ENCODE data around the gene RCL1. TPM values are rescaled to one million over a fixed set of nuclear protein-coding genes. Genes with fewer than 3 reads are reported as not detected.

RCL1 gene
- total RNA-seq, 2 experiments from 2014 or later = 11.5 to 12.3 TPM

GRCh38 chr9:4801156-4801555, 8.4 kb downstream of the RCL1 start:
- ChIA-PET CTCF (interaction anchor here (0.6 kb wide), 1 partner anchor 679 kb away, joined by 3 read pairs; no protein-coding TSS in a partner anchor), POLR2A (no interaction called here)
- Mint-ChIP-seq H3K27me3 (no peaks in the 10 kb centered on the region), H3K4me1 (peaks cover 15% of the 10 kb centered on the region), H3K36me3 (ENCODE audit: low read depth) (peaks cover 30% of the 10 kb centered on the region), H3K9me3 (peaks cover 13% of the 10 kb centered on the region), H3K27ac (no peak overlapping the region), H3K4me3 (no peak overlapping the region)
- DNase-seq = no peak

- DNase-seq = no peak
- H3K4me1 Mint-ChIP-seq = peaks cover 10% of the 10 kb centered on the region
- H3K27ac Mint-ChIP-seq = no peak overlapping the region
- no peaks in the 10 kb centered on the region for H3K27me3 Mint-ChIP-seq
- no peak overlapping the region for H3K4me3 Mint-ChIP-seq
- POLR2A ChIA-PET = interaction anchor here (0.8 kb wide), 1 partner anchor 10 kb away, joined by 5 read pairs; no protein-coding TSS in a partner anchor
- CTCF ChIA-PET = no interaction called here
- H3K9me3 Mint-ChIP-seq = peaks cover 34% of the 10 kb centered on the region
- H3K36me3 Mint-ChIP-seq (ENCODE audit: low read depth) = peaks cover 50% of the 10 kb centered on the region
Measured at GRCh38 chr9:4803670-4804530, 11.2 kb downstream of the RCL1 start.

- CTCF ChIA-PET = interaction anchor here (1.2 kb wide), 1 partner anchor 11 kb away, joined by 3 read pairs; no protein-coding TSS in a partner anchor
- H3K36me3 Mint-ChIP-seq (ENCODE audit: low read depth) = peaks cover 55% of the 10 kb centered on the region
- POLR2A ChIA-PET = interaction anchor here (0.6 to 2.1 kb wide), 3 partner anchors 11 to 122 kb away, joined by 4 to 9 read pairs (median 5); partner anchors contain the start of gene RCL1
- H3K4me3 Mint-ChIP-seq = no peak overlapping the region
- no peaks in the 10 kb centered on the region for H3K27me3 Mint-ChIP-seq
- H3K27ac Mint-ChIP-seq = no peak overlapping the region
- DNase-seq = no peak
- H3K4me1 Mint-ChIP-seq = peaks cover 7% of the 10 kb centered on the region
- H3K9me3 Mint-ChIP-seq = peaks cover 36% of the 10 kb centered on the region
Measured at GRCh38 chr9:4804531-4805016, 11.8 kb downstream of the RCL1 start.

GRCh38 chr9:4805191-4805918, 12.6 kb downstream of the RCL1 start:
- H3K4me3 Mint-ChIP-seq = no peak overlapping the region
- H3K36me3 Mint-ChIP-seq (ENCODE audit: low read depth) = peaks cover 58% of the 10 kb centered on the region
- ChIA-PET POLR2A (interaction anchor here (0.6 to 2.1 kb wide), 2 partner anchors 12 to 122 kb away, joined by 4 to 9 read pairs; partner anchors contain the start of gene RCL1), CTCF (interaction anchor here (0.6 to 1.2 kb wide), 2 partner anchors 12 to 541 kb away, joined by 3 read pairs; no protein-coding TSS in a partner anchor)
- no peak for DNase-seq
- no peaks in the 10 kb centered on the region for H3K27me3 Mint-ChIP-seq
- peaks cover 8% of the 10 kb centered on the region for H3K4me1 Mint-ChIP-seq
- no peak overlapping the region for H3K27ac Mint-ChIP-seq
- H3K9me3 Mint-ChIP-seq = peaks cover 37% of the 10 kb centered on the region

GRCh38 chr9:4810565-4810964, 17.8 kb downstream of the RCL1 start:
- no peak overlapping the region for H3K27ac Mint-ChIP-seq
- peaks cover 41% of the 10 kb centered on the region for H3K9me3 Mint-ChIP-seq
- no peaks in the 10 kb centered on the region for H3K27me3 Mint-ChIP-seq
- H3K36me3 Mint-ChIP-seq (ENCODE audit: low read depth) = peaks cover 53% of the 10 kb centered on the region
- H3K4me1 Mint-ChIP-seq = peaks cover 26% of the 10 kb centered on the region
- no peak for DNase-seq
- H3K4me3 Mint-ChIP-seq = no peak overlapping the region
- ChIA-PET POLR2A (no interaction called here), CTCF (no interaction called here)

GRCh38 chr9:4811824-4812223, 19.1 kb downstream of the RCL1 start:
- Mint-ChIP-seq H3K36me3 (ENCODE audit: low read depth) (peaks cover 42% of the 10 kb centered on the region), H3K9me3 (peaks cover 29% of the 10 kb centered on the region), H3K27me3 (no peaks in the 10 kb centered on the region), H3K4me1 (peaks cover 31% of the 10 kb centered on the region), H3K27ac (no peak overlapping the region), H3K4me3 (no peak overlapping the region)
- no peak for DNase-seq
- ChIA-PET POLR2A (interaction anchor here (0.6 to 1.4 kb wide), 2 partner anchors 18 to 20 kb away, joined by 3 to 6 read pairs; partner anchors contain the start of gene RCL1), CTCF (no interaction called here)

- Mint-ChIP-seq H3K27ac (no peak overlapping the region), H3K4me1 (peaks cover 31% of the 10 kb centered on the region), H3K9me3 (peaks cover 22% of the 10 kb centered on the region), H3K4me3 (no peak overlapping the region), H3K36me3 (ENCODE audit: low read depth) (peaks cover 35% of the 10 kb centered on the region), H3K27me3 (no peaks in the 10 kb centered on the region)
- no peak for DNase-seq
- CTCF ChIA-PET = no interaction called here
- POLR2A ChIA-PET = no interaction called here
Measured at GRCh38 chr9:4812858-4813257, 20.1 kb downstream of the RCL1 start.

GRCh38 chr9:4814913-4815312, 22.2 kb downstream of the RCL1 start:
- Mint-ChIP-seq H3K9me3 (peaks cover 13% of the 10 kb centered on the region), H3K36me3 (ENCODE audit: low read depth) (peaks cover 21% of the 10 kb centered on the region), H3K4me3 (no peak overlapping the region), H3K4me1 (peaks cover 23% of the 10 kb centered on the region), H3K27me3 (no peaks in the 10 kb centered on the region), H3K27ac (peak overlapping the region; percentile 46)
- ChIA-PET CTCF (interaction anchor here (0.7 to 1.0 kb wide), 2 partner anchors 17 to 128 kb away, joined by 3 read pairs; no protein-coding TSS in a partner anchor), POLR2A (no interaction called here)
- no peak for DNase-seq

GRCh38 chr9:4815381-4815956, 22.7 kb downstream of the RCL1 start:
- peak overlapping the region; percentile 46 for H3K27ac Mint-ChIP-seq
- ChIA-PET CTCF (interaction anchor here (0.7 to 1.0 kb wide), 4 partner anchors 16 to 127 kb away, joined by 3 read pairs; no protein-coding TSS in a partner anchor), POLR2A (interaction anchor here (0.9 kb wide), 1 partner anchor 22 kb away, joined by 3 read pairs; the partner anchor contains the start of gene RCL1)
- H3K9me3 Mint-ChIP-seq = peaks cover 10% of the 10 kb centered on the region
- no peaks in the 10 kb centered on the region for H3K27me3 Mint-ChIP-seq
- no peak for DNase-seq
- peaks cover 23% of the 10 kb centered on the region for H3K4me1 Mint-ChIP-seq
- H3K4me3 Mint-ChIP-seq = no peak overlapping the region
- H3K36me3 Mint-ChIP-seq (ENCODE audit: low read depth) = peaks cover 18% of the 10 kb centered on the region

- Mint-ChIP-seq H3K4me1 (peaks cover 19% of the 10 kb centered on the region), H3K9me3 (no peaks in the 10 kb centered on the region), H3K36me3 (ENCODE audit: low read depth) (peaks cover 7% of the 10 kb centered on the region), H3K27ac (no peak overlapping the region), H3K27me3 (no peaks in the 10 kb centered on the region), H3K4me3 (no peak overlapping the region)
- ChIA-PET POLR2A (interaction anchor here (0.9 kb wide), 1 partner anchor 27 kb away, joined by 3 read pairs; the partner anchor contains the start of gene RCL1), CTCF (no interaction called here)
- DNase-seq = no peak
Measured at GRCh38 chr9:4820168-4820567, 27.4 kb downstream of the RCL1 start.

GRCh38 chr9:4821133-4821532, 28.4 kb downstream of the RCL1 start:
- Mint-ChIP-seq H3K9me3 (no peaks in the 10 kb centered on the region), H3K27ac (no peak overlapping the region), H3K27me3 (no peaks in the 10 kb centered on the region), H3K36me3 (ENCODE audit: low read depth) (peaks cover 7% of the 10 kb centered on the region), H3K4me3 (no peak overlapping the region), H3K4me1 (peaks cover 9% of the 10 kb centered on the region)
- ChIA-PET POLR2A (no interaction called here), CTCF (no interaction called here)
- DNase-seq = no peak

GRCh38 chr9:4822057-4822456, 29.3 kb downstream of the RCL1 start:
- POLR2A ChIA-PET = interaction anchor here (1.0 kb wide), 1 partner anchor 28 kb away, joined by 5 read pairs; no protein-coding TSS in a partner anchor
- H3K36me3 Mint-ChIP-seq (ENCODE audit: low read depth) = peaks cover 11% of the 10 kb centered on the region
- H3K4me1 Mint-ChIP-seq = peaks cover 9% of the 10 kb centered on the region
- H3K27ac Mint-ChIP-seq = peak overlapping the region; percentile 6
- no peaks in the 10 kb centered on the region for H3K9me3 Mint-ChIP-seq
- H3K4me3 Mint-ChIP-seq = no peak overlapping the region
- DNase-seq = no peak
- H3K27me3 Mint-ChIP-seq = no peaks in the 10 kb centered on the region
- CTCF ChIA-PET = no interaction called here
